T-helper 9 cell (primary cell): ENCODE measurements around the gene PAPLN.

Experiments used
- DNase-seq: peaks from one replicate; pipeline ENCODE4 v3.0.0-alpha.2; 2020

Gene PAPLN

GRCh38 chr14:73231981-73232851, 5.1 kb upstream of the PAPLN start:
- DNase-seq = no peak

GRCh38 chr14:73232984-73233383, 4.3 kb upstream of the PAPLN start:
- no peak for DNase-seq

GRCh38 chr14:73233564-73233963, 3.7 kb upstream of the PAPLN start:
- DNase-seq = no peak

- no peak for DNase-seq
Measured at GRCh38 chr14:73234029-73234428, 3.3 kb upstream of the PAPLN start.

GRCh38 chr14:73234586-73235394, 2.5 kb upstream of the PAPLN start:
- DNase-seq = no peak

- DNase-seq = no peak
Measured at GRCh38 chr14:73235531-73236155, 1.7 kb upstream of the PAPLN start.

- no peak for DNase-seq
Measured at GRCh38 chr14:73236157-73236556, 1.1 kb upstream of the PAPLN start.

- no peak for DNase-seq
Measured at GRCh38 chr14:73236752-73237218, 521 bp upstream of the PAPLN start.

GRCh38 chr14:73237786-73238423, 599 bp downstream of the PAPLN start:
- no peak for DNase-seq

GRCh38 chr14:73238424-73238852, 1.1 kb downstream of the PAPLN start:
- no peak for DNase-seq

- DNase-seq = no peak
Measured at GRCh38 chr14:73238941-73239340, 1.6 kb downstream of the PAPLN start.

GRCh38 chr14:73239393-73240241, 2.3 kb downstream of the PAPLN start:
- DNase-seq = no peak

- no peak for DNase-seq
Measured at GRCh38 chr14:73240816-73241480, 3.6 kb downstream of the PAPLN start.

- no peak for DNase-seq
Measured at GRCh38 chr14:73241481-73242165, 4.3 kb downstream of the PAPLN start.

- DNase-seq = no peak
Measured at GRCh38 chr14:73242357-73242901, 5.1 kb downstream of the PAPLN start.

GRCh38 chr14:73243341-73243740, 6.0 kb downstream of the PAPLN start:
- no peak for DNase-seq

- DNase-seq = no peak
Measured at GRCh38 chr14:73243748-73244147, 6.4 kb downstream of the PAPLN start.

GRCh38 chr14:73244541-73245290, 7.4 kb downstream of the PAPLN start:
- DNase-seq = no peak
